Measurements from ENCODE around the gene SPATA33. TPM values are rescaled to one million over a fixed set of nuclear protein-coding genes. Genes with fewer than 3 reads are reported as not detected.

The SPATA33 gene
- polyA plus RNA-seq, 2 of the 4 experiments (the other 2 are of a cell fraction) = 6.1 to 12.1 TPM

DNA sequence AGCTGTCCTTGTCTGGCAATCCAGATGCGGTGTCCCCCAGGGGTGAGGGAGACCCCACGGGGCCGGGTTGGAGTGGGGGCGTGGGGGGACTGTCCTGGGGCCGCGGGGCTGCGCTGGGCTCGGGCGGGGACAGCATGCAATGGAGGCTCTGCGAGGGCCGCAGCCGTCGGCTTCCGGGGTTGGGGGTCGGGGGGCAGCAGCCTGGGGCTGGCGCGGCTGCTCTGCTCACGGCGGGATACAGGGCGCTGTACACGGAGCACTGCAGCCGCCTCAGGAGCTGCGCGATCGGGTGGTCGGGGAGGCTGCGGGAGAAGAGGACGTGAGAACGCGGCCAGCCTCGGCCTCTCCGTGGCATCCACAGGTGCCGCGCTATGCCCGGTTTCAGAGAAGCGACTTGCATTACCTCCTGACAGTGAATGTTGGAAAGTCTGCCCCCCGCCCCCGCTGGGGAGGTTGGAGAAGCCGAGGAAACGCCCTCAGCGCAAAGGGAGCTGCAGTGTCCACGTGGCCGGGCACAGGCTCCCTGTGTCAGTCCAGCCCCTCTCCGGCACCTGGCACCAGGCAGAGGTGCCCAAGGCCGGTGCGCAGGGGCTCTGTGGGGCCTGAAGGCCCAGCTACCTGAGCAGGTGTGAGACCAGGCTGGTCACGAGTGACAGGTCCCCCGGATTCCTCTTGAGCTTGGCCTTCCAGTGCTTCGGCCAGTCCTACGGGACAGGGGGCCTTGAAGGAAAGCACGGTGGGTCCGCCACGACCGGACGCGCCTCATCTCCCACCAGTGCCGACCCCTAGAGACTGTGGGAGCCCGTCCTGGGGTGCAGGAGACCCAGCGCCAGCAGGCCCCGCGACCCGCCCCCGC is 53.3 kb downstream of the SPATA33 start:
- WGBS (ENCODE audit: missing lambda C conversion rate) = 94% methylated on average over 38 of the region's 63 CpGs
- Histone ChIP-seq H3K4me2 (peak overlapping the region; percentile 90), H3K4me1 (peaks cover 9% of the 10 kb centered on the region; the same call in 2 of the 3 replicates), H3K4me3 (no peak overlapping the region), H3K9me3 (peaks cover 3% of the 10 kb centered on the region; the same call in 1 of the 3 replicates), H3K27ac (peak overlapping the region in 1 of 2 experiments; percentile 89; a peak in 2 of 6 replicates)
- FAIRE-seq = no peak
- ChIA-PET POLR2A (no interaction called here), CTCF (interaction anchor here (0.9 to 9.5 kb wide), 5 partner anchors 8 to 150 kb away, joined by 3 to 70 read pairs (median 5); no protein-coding TSS in a partner anchor)
- ATAC-seq = peak in 1 of 2 experiments; percentile 7; a peak in 3 of 6 replicates
- no peak for DNase-seq (ENCODE audit: low read depth in 1 of 2, low spot score in 1 of 2)
- TF ChIP-seq ZSCAN20 (CRISPR knock-in tag; IDR thresholded peaks at IDR 0.05) = no peak
- TF ChIP-seq TFCP2L1 (CRISPR knock-in tag; IDR thresholded peaks at IDR 0.05) = no peak
- no peak for TF ChIP-seq MYC (IDR thresholded peaks at IDR 0.05; ENCODE audit: borderline replicate concordance, low read length)
- TF ChIP-seq SREBF2 (IDR thresholded peaks at IDR 0.05) = no peak
- no peak for TF ChIP-seq NR3C1 (IDR thresholded peaks at IDR 0.05)
- TF ChIP-seq HOXB5 (CRISPR knock-in tag; IDR thresholded peaks at IDR 0.05) = no peak
- TF ChIP-seq, protein P1, sequence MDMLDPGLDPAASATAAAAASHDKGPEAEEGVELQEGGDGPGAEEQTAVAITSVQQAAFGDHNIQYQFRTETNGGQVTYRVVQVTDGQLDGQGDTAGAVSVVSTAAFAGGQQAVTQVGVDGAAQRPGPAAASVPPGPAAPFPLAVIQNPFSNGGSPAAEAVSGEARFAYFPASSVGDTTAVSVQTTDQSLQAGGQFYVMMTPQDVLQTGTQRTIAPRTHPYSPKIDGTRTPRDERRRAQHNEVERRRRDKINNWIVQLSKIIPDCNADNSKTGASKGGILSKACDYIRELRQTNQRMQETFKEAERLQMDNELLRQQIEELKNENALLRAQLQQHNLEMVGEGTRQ (IDR thresholded peaks at IDR 0.05) = no peak
- TF ChIP-seq ESRRA (IDR thresholded peaks at IDR 0.05; ENCODE audit: borderline replicate concordance, low read length) = no peak
- TF ChIP-seq, protein P2, sequence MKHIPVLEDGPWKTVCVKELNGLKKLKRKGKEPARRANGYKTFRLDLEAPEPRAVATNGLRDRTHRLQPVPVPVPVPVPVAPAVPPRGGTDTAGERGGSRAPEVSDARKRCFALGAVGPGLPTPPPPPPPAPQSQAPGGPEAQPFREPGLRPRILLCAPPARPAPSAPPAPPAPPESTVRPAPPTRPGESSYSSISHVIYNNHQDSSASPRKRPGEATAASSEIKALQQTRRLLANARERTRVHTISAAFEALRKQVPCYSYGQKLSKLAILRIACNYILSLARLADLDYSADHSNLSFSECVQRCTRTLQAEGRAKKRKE (CRISPR knock-in tag; IDR thresholded peaks at IDR 0.05; ENCODE audit: low read depth) = no peak

DNA sequence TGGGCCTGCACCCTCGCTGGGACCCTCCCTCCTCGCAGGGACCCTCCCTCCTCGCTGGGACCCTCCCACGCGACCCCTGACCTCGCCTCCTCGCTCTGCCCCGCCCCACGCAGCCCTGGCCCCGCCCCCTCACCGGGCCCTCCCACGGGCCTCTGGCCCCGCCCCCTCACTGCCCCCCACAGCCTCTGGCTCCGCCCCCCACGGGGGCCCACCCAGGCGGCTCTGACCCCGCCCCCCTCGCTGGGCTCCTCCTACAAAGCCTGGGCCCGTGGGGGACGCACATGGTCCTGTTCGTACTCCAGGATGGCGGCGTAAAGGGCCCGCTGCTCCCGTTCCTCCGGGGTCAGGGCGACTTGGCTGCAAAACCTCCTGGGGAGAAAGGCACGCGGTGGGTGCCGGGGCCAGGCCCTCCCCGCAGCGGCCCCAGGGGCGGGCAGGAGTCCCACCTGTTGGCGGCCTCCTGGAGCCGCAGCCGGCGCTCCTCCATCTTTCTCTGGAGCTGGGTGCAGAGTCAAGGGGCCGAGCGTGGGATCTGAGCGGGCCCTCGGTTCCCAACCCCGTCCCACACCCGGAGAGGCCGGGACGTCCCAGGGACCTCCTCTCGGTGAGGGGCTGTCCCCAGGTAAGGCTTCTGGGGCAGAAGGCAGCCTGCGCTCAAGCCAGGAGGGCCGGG is 54.1 kb downstream of the SPATA33 start:
- 0% methylated on average over 2 of the region's 48 CpGs for WGBS (ENCODE audit: missing lambda C conversion rate)
- DNase-seq (ENCODE audit: low read depth in 1 of 2, low spot score in 1 of 2) (peak; percentile 81 to 94), FAIRE-seq (no peak), ATAC-seq (peak; percentile 57 to 82)
- Histone ChIP-seq H3K4me2 (peak overlapping the region; percentile 90), H3K4me3 (peak overlapping the region; percentile 87), H3K27ac (peak overlapping the region; percentile 86 to 89), H3K4me1 (peaks cover 9% of the 10 kb centered on the region; the same call in 2 of the 3 replicates), H3K9me3 (peaks cover 3% of the 10 kb centered on the region; the same call in 1 of the 3 replicates)
- POLR2A ChIA-PET = interaction anchor here (1.2 to 1.6 kb wide), 2 partner anchors 10 to 25 kb away, joined by 6 read pairs; partner anchors contain the start of genes CDK10 and SPATA2L
- CTCF ChIA-PET = interaction anchor here (0.9 to 9.5 kb wide), 7 partner anchors 9 to 149 kb away, joined by 3 to 70 read pairs (median 5); no protein-coding TSS in a partner anchor
- 0 out of 2 replicates have a peak, but pooled peaks have one; percentile 68 for TF ChIP-seq TFCP2L1 (CRISPR knock-in tag; IDR thresholded peaks at IDR 0.05)
- TF ChIP-seq, protein P1 (IDR thresholded peaks at IDR 0.05) = 0 out of 2 replicates have a peak, but pooled peaks have one; percentile 5
- no peak for TF ChIP-seq EHMT2 (IDR thresholded peaks at IDR 0.05; ENCODE audit: low read depth)
- TF ChIP-seq, protein P3, sequence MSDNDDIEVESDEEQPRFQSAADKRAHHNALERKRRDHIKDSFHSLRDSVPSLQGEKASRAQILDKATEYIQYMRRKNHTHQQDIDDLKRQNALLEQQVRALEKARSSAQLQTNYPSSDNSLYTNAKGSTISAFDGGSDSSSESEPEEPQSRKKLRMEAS (IDR thresholded peaks at IDR 0.05) = peak; percentile 95
- TF ChIP-seq, protein P4, sequence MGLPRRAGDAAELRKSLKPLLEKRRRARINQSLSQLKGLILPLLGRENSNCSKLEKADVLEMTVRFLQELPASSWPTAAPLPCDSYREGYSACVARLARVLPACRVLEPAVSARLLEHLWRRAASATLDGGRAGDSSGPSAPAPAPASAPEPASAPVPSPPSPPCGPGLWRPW (IDR thresholded peaks at IDR 0.05) = no peak
- TF ChIP-seq MYC (IDR thresholded peaks at IDR 0.05; ENCODE audit: borderline replicate concordance, low read length) = peak; percentile 86; the same call in 1 of the 2 replicates
- TF ChIP-seq, protein P5, sequence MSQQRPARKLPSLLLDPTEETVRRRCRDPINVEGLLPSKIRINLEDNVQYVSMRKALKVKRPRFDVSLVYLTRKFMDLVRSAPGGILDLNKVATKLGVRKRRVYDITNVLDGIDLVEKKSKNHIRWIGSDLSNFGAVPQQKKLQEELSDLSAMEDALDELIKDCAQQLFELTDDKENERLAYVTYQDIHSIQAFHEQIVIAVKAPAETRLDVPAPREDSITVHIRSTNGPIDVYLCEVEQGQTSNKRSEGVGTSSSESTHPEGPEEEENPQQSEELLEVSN (IDR thresholded peaks at IDR 0.05; ENCODE audit: borderline replicate concordance, low read depth) = peak; percentile 49; the same call in 1 of the 2 replicates
- TF ChIP-seq, protein P6, sequence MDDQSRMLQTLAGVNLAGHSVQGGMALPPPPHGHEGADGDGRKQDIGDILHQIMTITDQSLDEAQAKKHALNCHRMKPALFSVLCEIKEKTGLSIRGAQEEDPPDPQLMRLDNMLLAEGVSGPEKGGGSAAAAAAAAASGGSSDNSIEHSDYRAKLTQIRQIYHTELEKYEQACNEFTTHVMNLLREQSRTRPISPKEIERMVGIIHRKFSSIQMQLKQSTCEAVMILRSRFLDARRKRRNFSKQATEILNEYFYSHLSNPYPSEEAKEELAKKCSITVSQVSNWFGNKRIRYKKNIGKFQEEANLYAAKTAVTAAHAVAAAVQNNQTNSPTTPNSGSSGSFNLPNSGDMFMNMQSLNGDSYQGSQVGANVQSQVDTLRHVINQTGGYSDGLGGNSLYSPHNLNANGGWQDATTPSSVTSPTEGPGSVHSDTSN (IDR thresholded peaks at IDR 0.05) = 0 out of 2 replicates have a peak, but pooled peaks have one; percentile 29
- peak; percentile 81 for TF ChIP-seq POLR2A (IDR thresholded peaks at IDR 0.05; ENCODE audit: low read length)
- TF ChIP-seq EHF (CRISPR knock-in tag; IDR thresholded peaks at IDR 0.05) = no peak
- peak in 1 of 2 experiments; percentile 80; a peak in 3 of 5 replicates for TF ChIP-seq JUN (IDR thresholded peaks at IDR 0.05)
- peak; percentile 68; the same call in 1 of the 2 replicates for TF ChIP-seq PHF8 (IDR thresholded peaks at IDR 0.05; ENCODE audit: borderline replicate concordance, low read depth)
- 0 out of 2 replicates have a peak, but pooled peaks have one; percentile 42 for TF ChIP-seq HOXB5 (CRISPR knock-in tag; IDR thresholded peaks at IDR 0.05)

Measured in A549 (cell line).